GM19328 (cell line): ENCODE data around the gene OR51A2.
"Not testable (repeated sequence)": the region's sequence is repeated elsewhere in the genome, so short reads cannot be mapped to it uniquely, and the experiment has no call there.

ENCODE experiments used
- ATAC-seq: cut with Tn5 transposase; IDR thresholded peaks from one replicate; pipeline ENCODE4 v1.9.1; 2021; ENCODE audit warnings: mild to moderate bottlenecking, moderate library complexity; ENCODE audit not compliant: unreplicated experiment

Gene OR51A2, protein sequence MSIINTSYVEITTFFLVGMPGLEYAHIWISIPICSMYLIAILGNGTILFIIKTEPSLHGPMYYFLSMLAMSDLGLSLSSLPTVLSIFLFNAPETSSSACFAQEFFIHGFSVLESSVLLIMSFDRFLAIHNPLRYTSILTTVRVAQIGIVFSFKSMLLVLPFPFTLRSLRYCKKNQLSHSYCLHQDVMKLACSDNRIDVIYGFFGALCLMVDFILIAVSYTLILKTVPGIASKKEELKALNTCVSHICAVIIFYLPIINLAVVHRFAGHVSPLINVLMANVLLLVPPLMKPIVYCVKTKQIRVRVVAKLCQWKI

GRCh38 chr11:4955613-4956012 lies at the start of gene OR51A2:
Gene OR51A2, minus strand, starts transcription at chr11:4955713. Its CDS starts 0 bp downstream, at chr11:4955713.
- not testable (repeated sequence) for ATAC-seq

- ATAC-seq = no peak
Measured at GRCh38 chr11:5004424-5005274, 49.1 kb upstream of the OR51A2 start.

DNA sequence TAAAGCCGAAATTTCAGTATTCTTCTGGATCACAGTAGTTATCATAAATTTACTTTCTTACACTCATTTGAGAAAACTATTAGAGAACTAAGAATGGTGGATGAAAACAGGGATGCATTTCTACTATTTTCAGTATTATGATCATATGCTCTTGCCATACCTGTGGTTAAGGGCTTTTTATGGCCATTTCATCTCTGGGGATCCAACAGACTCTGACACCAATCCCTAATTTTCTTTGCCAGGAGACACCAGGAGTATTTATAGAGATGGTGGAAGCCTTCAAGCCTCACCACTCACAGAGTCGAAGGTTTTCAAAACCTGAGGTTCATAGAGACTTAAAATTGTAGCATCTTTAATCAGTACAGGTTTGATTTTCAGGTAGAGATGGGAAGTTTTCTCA lies 39.0 kb upstream of the OR51A2 start, which contains the start of gene OR51L1:
TSS of gene OR51L1 (plus strand) at position 301 of the 400 bp plus-strand sequence. CDS start 4,132 bp downstream, outside the sequence.
- no peak for ATAC-seq

DNA sequence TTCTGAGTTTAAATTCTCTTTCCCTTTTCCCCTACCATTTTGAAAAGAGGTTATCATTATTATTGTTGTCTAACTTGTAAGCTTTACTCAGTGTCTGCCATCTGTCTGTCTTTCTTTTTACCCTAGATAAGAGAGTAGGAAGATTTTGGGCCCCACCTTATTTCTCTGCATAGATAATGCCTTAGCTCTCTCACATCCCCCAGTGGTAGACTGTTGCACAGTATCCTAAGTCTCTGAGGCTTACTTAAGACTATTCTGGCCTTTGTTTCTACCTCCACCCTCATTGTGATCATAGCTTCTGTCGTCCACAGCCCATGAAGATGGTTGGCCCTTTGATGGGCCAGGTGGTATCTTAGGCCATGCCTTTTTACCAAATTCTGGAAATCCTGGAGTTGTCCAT lies 35.5 kb upstream of the OR51A2 start:
- no peak for ATAC-seq

DNA sequence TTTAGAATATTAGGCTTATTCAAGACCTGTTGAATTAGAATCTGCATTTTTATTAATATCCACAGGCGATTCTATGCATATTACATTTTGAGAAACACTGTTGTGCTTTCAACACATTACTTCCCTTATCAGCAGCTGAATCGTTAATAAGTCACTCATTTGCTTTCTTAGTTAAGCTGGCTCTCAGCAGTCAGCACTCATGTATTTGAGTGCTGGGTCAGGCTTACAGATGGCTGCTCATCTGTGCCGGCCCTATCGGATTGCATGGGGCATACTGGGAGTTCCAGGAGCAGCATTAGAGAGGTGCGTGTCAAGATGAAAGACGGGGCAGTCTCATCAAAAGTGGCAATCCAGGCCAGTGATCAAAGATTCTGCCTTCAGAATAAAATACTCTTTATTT lies 28.3 kb upstream of the OR51A2 start:
- ATAC-seq = no peak

GRCh38 chr11:4982678-4983077 lies 27.2 kb upstream of the OR51A2 start:
- no peak for ATAC-seq

- no peak for ATAC-seq
Measured at GRCh38 chr11:4979036-4979435, 23.5 kb upstream of the OR51A2 start.

GRCh38 chr11:4975436-4975835 lies 19.9 kb upstream of the OR51A2 start:
- ATAC-seq = no peak

DNA sequence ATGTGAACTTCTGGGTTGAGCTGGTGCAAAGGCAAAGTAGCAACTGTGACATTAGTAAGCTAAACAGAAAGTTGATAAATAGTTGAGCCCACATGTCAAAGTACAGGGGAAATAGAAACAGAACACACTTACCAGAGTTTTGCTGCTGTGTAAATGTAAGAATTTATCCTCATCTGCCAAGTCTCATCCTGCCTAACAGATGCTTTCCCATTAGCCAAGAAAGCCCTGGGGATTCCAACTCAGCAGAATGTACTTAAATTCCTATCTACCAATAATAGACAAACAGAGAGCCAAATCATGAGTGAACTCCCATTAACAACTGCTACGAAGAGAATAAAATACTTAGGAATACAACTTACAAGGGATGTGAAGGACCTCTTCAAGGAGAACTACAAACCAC lies 7.3 kb upstream of the OR51A2 start:
- ATAC-seq = no peak

DNA sequence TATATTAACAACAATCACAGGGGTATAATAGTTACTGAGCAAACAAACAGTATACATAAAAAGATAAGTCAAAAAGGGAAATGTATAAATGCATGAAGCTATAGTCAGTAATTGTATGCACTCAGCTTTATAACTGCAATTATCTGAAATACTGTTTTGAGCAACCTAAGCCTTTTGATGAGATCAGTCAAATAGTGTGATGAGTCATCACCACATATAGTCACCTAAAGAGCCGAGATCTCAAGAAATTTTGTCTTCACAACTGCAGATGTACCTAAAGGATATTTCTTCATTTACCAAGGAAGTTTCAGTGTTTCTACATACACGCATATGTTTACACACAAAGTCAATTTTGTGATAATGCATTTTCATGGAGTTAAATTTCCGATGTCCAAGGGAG lies 5.4 kb upstream of the OR51A2 start:
- ATAC-seq = no peak

DNA sequence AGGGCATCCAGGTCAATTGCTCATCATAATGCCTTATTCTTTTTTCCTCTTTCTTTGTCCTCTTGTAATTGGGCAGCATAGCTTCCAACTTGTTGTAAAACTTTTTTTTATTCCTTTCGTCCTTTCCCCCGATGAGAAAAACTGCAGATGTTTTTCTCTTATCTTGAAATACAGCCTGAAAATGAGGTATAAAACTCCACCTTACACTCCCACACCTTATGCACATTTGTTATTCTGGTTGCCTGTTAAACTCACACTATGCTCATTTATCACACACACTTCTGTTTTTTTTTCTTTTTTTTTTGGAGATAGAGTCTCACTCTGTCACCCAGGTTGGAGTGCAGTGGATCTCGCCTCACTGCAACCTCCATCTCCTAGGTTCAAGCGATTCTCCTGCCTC lies 1.9 kb upstream of the OR51A2 start:
- no peak for ATAC-seq

GRCh38 chr11:4947505-4947904 lies 8.0 kb downstream of the OR51A2 start, which contains the start of gene OR51A4:
Gene OR51A4, minus strand, starts transcription at chr11:4947605. Its CDS starts 505 bp downstream, at chr11:4947100.
- ATAC-seq = no peak

- no peak for ATAC-seq
Measured at GRCh38 chr11:4936745-4937144, 18.8 kb downstream of the OR51A2 start.

- no peak for ATAC-seq
Measured at GRCh38 chr11:4932751-4933150, 22.8 kb downstream of the OR51A2 start.

- ATAC-seq = no peak
Measured at GRCh38 chr11:4926608-4927007, 28.9 kb downstream of the OR51A2 start.

GRCh38 chr11:4924239-4924638 lies 31.3 kb downstream of the OR51A2 start, which contains the start of gene OR51G1:
Gene OR51G1, minus strand, starts transcription at chr11:4924339. Its CDS starts 0 bp downstream, at chr11:4924339.
- ATAC-seq = no peak

GRCh38 chr11:4922304-4922703 lies 33.2 kb downstream of the OR51A2 start:
- no peak for ATAC-seq

GRCh38 chr11:4921796-4922195 lies 33.7 kb downstream of the OR51A2 start:
- ATAC-seq = no peak

GRCh38 chr11:4919250-4919649 lies 36.3 kb downstream of the OR51A2 start, which contains the start of gene OR51G2:
Gene OR51G2, minus strand, starts transcription at chr11:4919350. Its CDS starts 3,687 bp downstream, at chr11:4915663.
- no peak for ATAC-seq

GRCh38 chr11:4916581-4916980 lies 38.9 kb downstream of the OR51A2 start:
- no peak for ATAC-seq
